Neural cell (in vitro differentiated cells): ENCODE results near the gene RABEP2. TPM values are rescaled to one million over a fixed set of nuclear protein-coding genes. Genes with fewer than 3 reads are reported as not detected.
"Not testable (repeated sequence)": the region's sequence is repeated elsewhere in the genome, so short reads cannot be mapped to it uniquely, and the experiment has no call there.

Source experiments
- H2AFZ ChIP-seq: fragments of 200-600, 300-800 bp; sonication (generic), shearing (Covaris generic); 2 replicates; pipeline ENCODE4 v1.6.0; 2014; ENCODE audit warnings: low read depth, mild to moderate bottlenecking, antibody characterized with exemption, low read length, moderate library complexity
- H3F3A ChIP-seq: fragments of 200-600 bp; shearing (Covaris generic); 2 replicates; pipeline ENCODE4 v1.6.1; 2016; ENCODE audit warnings: mild to moderate bottlenecking, moderate library complexity, mixed read lengths, antibody characterized with exemption, low read length; ENCODE audit not compliant: insufficient read depth, poor library complexity, severe bottlenecking
- H3K27ac ChIP-seq: fragments of 200-600, 300-800 bp; sonication (generic), shearing (Covaris generic); 2 replicates; pipeline ENCODE4 v1.5.1; 2014; ENCODE audit warnings: mild to moderate bottlenecking, low read length, moderate library complexity
- H3K27me3 ChIP-seq: fragments of 300-800, 200-600 bp; sonication (generic), shearing (Covaris generic); 2 replicates; pipeline ENCODE4 v1.6.0; 2014; ENCODE audit warnings: mild to moderate bottlenecking, low read depth, low read length, moderate library complexity; ENCODE audit not compliant: insufficient read depth
- H3K36me3 ChIP-seq: fragments of 300-800, 200-600 bp; sonication (generic), shearing (Covaris generic); 2 replicates; pipeline ENCODE4 v1.5.1; 2014; ENCODE audit warnings: mild to moderate bottlenecking, antibody characterized with exemption, low read length, moderate library complexity; ENCODE audit not compliant: insufficient read depth
- H3K4me2 ChIP-seq: fragments of 300-800, 200-600 bp; sonication (generic), shearing (Covaris generic); 2 replicates; pipeline ENCODE4 v1.6.0; 2014; ENCODE audit warnings: mild to moderate bottlenecking, low read length
- H3K4me3 ChIP-seq: fragments of 300-800, 200-600 bp; sonication (generic), shearing (Covaris generic); 2 replicates; pipeline ENCODE4 v1.5.1; 2014; ENCODE audit warnings: mild to moderate bottlenecking, low read length, moderate library complexity
- H3K79me2 ChIP-seq: fragments of 200-600 bp; shearing (Covaris generic); replicated peaks from 2 replicates; pipeline ENCODE4 v1.6.0; 2014; ENCODE audit warnings: mild to moderate bottlenecking, low read length, moderate library complexity; ENCODE audit not compliant: insufficient read depth
- H3K9ac ChIP-seq: fragments of 300-800, 200-600 bp; sonication (generic), shearing (Covaris generic); 2 replicates; pipeline ENCODE4 v1.6.1; 2016; ENCODE audit warnings: mild to moderate bottlenecking, low read length, mixed read lengths
- H3K9me2 ChIP-seq: fragments of 200-600 bp; shearing (Covaris generic); 2 replicates; pipeline ENCODE4 v1.6.1; 2016; ENCODE audit warnings: mild to moderate bottlenecking, low read length, mixed read lengths; ENCODE audit not compliant: insufficient read depth
- H3K9me3 ChIP-seq: fragments of 200-600, 300-800 bp; sonication (generic), shearing (Covaris generic); 2 replicates; pipeline ENCODE4 v1.6.1; 2016; ENCODE audit warnings: mild to moderate bottlenecking, mixed run types, low read length, moderate library complexity, mixed read lengths
- H4K20me1 ChIP-seq: fragments of 200-600 bp; shearing (Covaris generic); 2 replicates; pipeline ENCODE4 v1.6.1; 2016; ENCODE audit warnings: mild to moderate bottlenecking, mixed run types; ENCODE audit not compliant: insufficient read depth
- EP300 ChIP-seq: fragments of 450-650 bp; conservative IDR thresholded peaks from 2 replicates; pipeline ENCODE4 v1.6.1; 2014; ENCODE audit warnings: antibody characterized with exemption, mild to moderate bottlenecking, moderate library complexity; ENCODE audit not compliant: poor library complexity, severe bottlenecking
- EZH2 ChIP-seq: fragments of 200-600, 300-800 bp; shearing (Covaris generic), sonication (generic); IDR thresholded peaks from 2 replicates; pipeline ENCODE4 v1.6.1; 2014; ENCODE audit warnings: antibody characterized with exemption, low read length, borderline replicate concordance, mild to moderate bottlenecking; ENCODE audit not compliant: insufficient read depth, poor library complexity, severe bottlenecking
- MXI1 ChIP-seq: fragments of 450-650 bp; conservative IDR thresholded peaks from 2 replicates; pipeline ENCODE4 v1.6.1; 2014; ENCODE audit warnings: antibody characterized with exemption, mild to moderate bottlenecking; ENCODE audit not compliant: poor library complexity, severe bottlenecking
- POLR2AphosphoS5 ChIP-seq: IDR thresholded peaks from 2 replicates; pipeline ENCODE4 v1.6.1; 2012
- RAD21 ChIP-seq: fragments of 450-650 bp; conservative IDR thresholded peaks from 2 replicates; pipeline ENCODE4 v1.6.1; 2014; ENCODE audit warnings: antibody characterized with exemption, mild to moderate bottlenecking, moderate library complexity
- SMC3 ChIP-seq: fragments of 450-650 bp; conservative IDR thresholded peaks from 2 replicates; pipeline ENCODE4 v1.6.1; 2014; ENCODE audit warnings: antibody characterized with exemption, mild to moderate bottlenecking, moderate library complexity; ENCODE audit not compliant: poor library complexity
- TAF1 ChIP-seq: IDR thresholded peaks from 2 replicates; pipeline ENCODE4 v1.6.1; 2012; ENCODE audit warnings: low read depth
- polyA plus RNA-seq: library from polyadenylated mRNA; depleted of rRNA; stranded (reverse); fragments of >200 nt; gene quantifications from 2 replicates; pipeline ENCODE4 v1.2.3, GENCODE V29; 2014
- TF ChIP-seq, protein P1 (sequence below): IDR thresholded peaks from 2 replicates; pipeline ENCODE4 v1.6.1; 2012; ENCODE audit warnings: borderline replicate concordance
- TF ChIP-seq, protein P2 (sequence below): fragments of 450-650 bp; IDR thresholded peaks from 2 replicates; pipeline ENCODE4 v1.5.1; 2014; ENCODE audit warnings: antibody characterized with exemption, mild to moderate bottlenecking, moderate library complexity; ENCODE audit not compliant: poor library complexity, severe bottlenecking

RABEP2 gene
- polyA plus RNA-seq, 1 donor from 2014 or later, result 27.5 TPM

DNA sequence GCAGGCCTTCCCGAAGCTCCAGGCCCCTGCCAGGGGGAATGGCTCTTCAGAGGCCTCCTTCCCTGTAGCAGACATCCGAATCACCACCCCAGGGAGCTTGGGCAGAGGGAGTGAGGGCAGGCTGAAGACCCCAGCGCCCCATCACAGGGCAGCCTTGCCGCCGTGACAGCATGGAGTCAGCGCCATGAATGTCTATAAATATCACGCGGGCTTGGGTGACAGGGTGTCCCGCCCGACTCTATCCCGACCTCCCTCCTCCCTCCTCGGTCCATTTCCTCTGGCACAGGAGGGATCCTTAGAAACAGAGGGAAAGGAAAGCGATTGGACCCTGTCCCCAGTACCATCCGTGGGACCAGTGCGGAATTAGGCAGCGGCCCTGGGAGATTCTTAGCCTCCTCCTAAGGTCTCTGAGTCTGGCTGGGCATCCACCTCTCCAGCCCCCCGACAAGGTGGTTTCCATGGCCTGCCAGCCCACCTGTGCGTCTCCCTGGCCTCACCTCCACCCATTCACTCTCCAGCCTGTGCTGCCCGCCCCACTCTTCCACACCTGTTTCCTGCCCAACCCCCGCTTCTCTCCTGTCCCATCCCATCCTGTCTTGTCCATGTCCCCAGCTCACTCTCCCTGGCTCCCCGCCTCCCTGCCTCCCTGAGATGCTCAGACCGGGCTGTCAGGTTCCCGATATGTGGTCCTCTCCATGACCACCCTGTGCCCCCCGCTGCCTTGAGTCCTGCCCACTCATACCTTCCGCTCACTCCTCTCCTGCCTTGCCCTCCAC, 41.6 kb downstream of the RABEP2 start:
- H3K9me3 ChIP-seq, result no peaks in the 10 kb centered on the region
- H3K4me3 ChIP-seq, result no peak overlapping the region
- no peaks in the 10 kb centered on the region for H3K36me3 ChIP-seq
- H3K9ac ChIP-seq, result no peak overlapping the region
- no peaks in the 10 kb centered on the region for H3K9me2 ChIP-seq
- H3F3A ChIP-seq, result no peaks in the 10 kb centered on the region
- no peak overlapping the region for H2AFZ ChIP-seq
- TF ChIP-seq RAD21, result no peak
- no peak for TF ChIP-seq TAF1
- no peak for TF ChIP-seq EZH2
- TF ChIP-seq MXI1, result no peak
- TF ChIP-seq, protein P1, sequence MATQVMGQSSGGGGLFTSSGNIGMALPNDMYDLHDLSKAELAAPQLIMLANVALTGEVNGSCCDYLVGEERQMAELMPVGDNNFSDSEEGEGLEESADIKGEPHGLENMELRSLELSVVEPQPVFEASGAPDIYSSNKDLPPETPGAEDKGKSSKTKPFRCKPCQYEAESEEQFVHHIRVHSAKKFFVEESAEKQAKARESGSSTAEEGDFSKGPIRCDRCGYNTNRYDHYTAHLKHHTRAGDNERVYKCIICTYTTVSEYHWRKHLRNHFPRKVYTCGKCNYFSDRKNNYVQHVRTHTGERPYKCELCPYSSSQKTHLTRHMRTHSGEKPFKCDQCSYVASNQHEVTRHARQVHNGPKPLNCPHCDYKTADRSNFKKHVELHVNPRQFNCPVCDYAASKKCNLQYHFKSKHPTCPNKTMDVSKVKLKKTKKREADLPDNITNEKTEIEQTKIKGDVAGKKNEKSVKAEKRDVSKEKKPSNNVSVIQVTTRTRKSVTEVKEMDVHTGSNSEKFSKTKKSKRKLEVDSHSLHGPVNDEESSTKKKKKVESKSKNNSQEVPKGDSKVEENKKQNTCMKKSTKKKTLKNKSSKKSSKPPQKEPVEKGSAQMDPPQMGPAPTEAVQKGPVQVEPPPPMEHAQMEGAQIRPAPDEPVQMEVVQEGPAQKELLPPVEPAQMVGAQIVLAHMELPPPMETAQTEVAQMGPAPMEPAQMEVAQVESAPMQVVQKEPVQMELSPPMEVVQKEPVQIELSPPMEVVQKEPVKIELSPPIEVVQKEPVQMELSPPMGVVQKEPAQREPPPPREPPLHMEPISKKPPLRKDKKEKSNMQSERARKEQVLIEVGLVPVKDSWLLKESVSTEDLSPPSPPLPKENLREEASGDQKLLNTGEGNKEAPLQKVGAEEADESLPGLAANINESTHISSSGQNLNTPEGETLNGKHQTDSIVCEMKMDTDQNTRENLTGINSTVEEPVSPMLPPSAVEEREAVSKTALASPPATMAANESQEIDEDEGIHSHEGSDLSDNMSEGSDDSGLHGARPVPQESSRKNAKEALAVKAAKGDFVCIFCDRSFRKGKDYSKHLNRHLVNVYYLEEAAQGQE, result no peak
- TF ChIP-seq SMC3, result no peak
- TF ChIP-seq, protein P2, sequence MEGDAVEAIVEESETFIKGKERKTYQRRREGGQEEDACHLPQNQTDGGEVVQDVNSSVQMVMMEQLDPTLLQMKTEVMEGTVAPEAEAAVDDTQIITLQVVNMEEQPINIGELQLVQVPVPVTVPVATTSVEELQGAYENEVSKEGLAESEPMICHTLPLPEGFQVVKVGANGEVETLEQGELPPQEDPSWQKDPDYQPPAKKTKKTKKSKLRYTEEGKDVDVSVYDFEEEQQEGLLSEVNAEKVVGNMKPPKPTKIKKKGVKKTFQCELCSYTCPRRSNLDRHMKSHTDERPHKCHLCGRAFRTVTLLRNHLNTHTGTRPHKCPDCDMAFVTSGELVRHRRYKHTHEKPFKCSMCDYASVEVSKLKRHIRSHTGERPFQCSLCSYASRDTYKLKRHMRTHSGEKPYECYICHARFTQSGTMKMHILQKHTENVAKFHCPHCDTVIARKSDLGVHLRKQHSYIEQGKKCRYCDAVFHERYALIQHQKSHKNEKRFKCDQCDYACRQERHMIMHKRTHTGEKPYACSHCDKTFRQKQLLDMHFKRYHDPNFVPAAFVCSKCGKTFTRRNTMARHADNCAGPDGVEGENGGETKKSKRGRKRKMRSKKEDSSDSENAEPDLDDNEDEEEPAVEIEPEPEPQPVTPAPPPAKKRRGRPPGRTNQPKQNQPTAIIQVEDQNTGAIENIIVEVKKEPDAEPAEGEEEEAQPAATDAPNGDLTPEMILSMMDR, result no peak
- TF ChIP-seq EP300, result no peak
- TF ChIP-seq POLR2AphosphoS5, result no peak
- no peak overlapping the region for H3K4me2 ChIP-seq
- H4K20me1 ChIP-seq, result no peaks in the 10 kb centered on the region
- no peak overlapping the region for H3K27ac ChIP-seq
- no peaks in the 10 kb centered on the region for H3K27me3 ChIP-seq
- H3K79me2 ChIP-seq, result no peaks in the 10 kb centered on the region

GRCh38 chr16:28882551-28883160, 42.4 kb downstream of the RABEP2 start:
- Histone ChIP-seq H3K9ac (no peak overlapping the region), H2AFZ (no peak overlapping the region), H3K4me2 (no peak overlapping the region), H3K36me3 (no peaks in the 10 kb centered on the region), H3K9me2 (no peaks in the 10 kb centered on the region), H3K27ac (no peak overlapping the region), H4K20me1 (no peaks in the 10 kb centered on the region), H3K4me3 (no peak overlapping the region), H3K9me3 (no peaks in the 10 kb centered on the region), H3F3A (no peaks in the 10 kb centered on the region), H3K27me3 (no peaks in the 10 kb centered on the region), H3K79me2 (no peaks in the 10 kb centered on the region)
- no peak for TF ChIP-seq POLR2AphosphoS5
- TF ChIP-seq, protein P1, result no peak
- no peak for TF ChIP-seq EZH2
- TF ChIP-seq EP300, result no peak
- TF ChIP-seq MXI1, result no peak
- TF ChIP-seq SMC3, result no peak
- TF ChIP-seq TAF1, result no peak
- TF ChIP-seq, protein P2, result no peak
- TF ChIP-seq RAD21, result no peak

GRCh38 chr16:28881565-28881964, 43.5 kb downstream of the RABEP2 start:
- H3K9me2 ChIP-seq, H3K36me3 ChIP-seq, H3K27me3 ChIP-seq, H2AFZ ChIP-seq, H3K4me3 ChIP-seq, H3K79me2 ChIP-seq, H3K9ac ChIP-seq, H3K4me2 ChIP-seq, H3K27ac ChIP-seq, H3F3A ChIP-seq, H4K20me1 ChIP-seq, H3K9me3 ChIP-seq: not testable (repeated sequence)
